Keratinocyte (primary cell): ENCODE data around the gene SLC31A2. TPM values are rescaled to one million over a fixed set of nuclear protein-coding genes. Genes with fewer than 3 reads are reported as not detected.
"Not testable (repeated sequence)": the region's sequence is repeated elsewhere in the genome, so short reads cannot be mapped to it uniquely, and the experiment has no call there.

Experiments used
- DNase-seq: peaks from one replicate; pipeline ENCODE4 v3.0.0-alpha.2; 2011; ENCODE audit warnings: low read depth, missing footprints, low spot score
- FAIRE-seq: peaks from 2 replicates; lab custom pipeline; 2011; peaks lifted over from hg19 to GRCh38; lab: Jason Lieb, UNC
- H2AFZ ChIP-seq: 2 replicates; pipeline ENCODE4 v1.6.0; 2012; ENCODE audit warnings: low read length, control low read depth, inconsistent platforms; ENCODE audit not compliant: control insufficient read depth
- H3K27ac ChIP-seq: 2 replicates; pipeline ENCODE4 v1.5.1; 2011; ENCODE audit warnings: low read length; ENCODE audit not compliant: control insufficient read depth, insufficient read depth
- H3K27me3 ChIP-seq: 3 replicates; pipeline ENCODE4 v1.6.0; 2011; ENCODE audit warnings: low read length; ENCODE audit not compliant: control insufficient read depth, insufficient read depth; ENCODE audit errors: extremely low read depth
- H3K36me3 ChIP-seq, 2 experiments: 2 replicates in 1 of 2; 3 replicates in 1 of 2; pipeline ENCODE4 v1.5.1; 2011; ENCODE audit warnings: low read length in 2 of 2, mild to moderate bottlenecking in 1 of 2; ENCODE audit not compliant: control insufficient read depth in 2 of 2, insufficient read depth in 2 of 2; ENCODE audit errors: extremely low read depth in 1 of 2
- H3K4me1 ChIP-seq: 3 replicates; pipeline ENCODE4 v1.5.1; 2011; ENCODE audit warnings: low read length; ENCODE audit not compliant: control insufficient read depth, insufficient read depth; ENCODE audit errors: extremely low read depth
- H3K4me2 ChIP-seq: 3 replicates; pipeline ENCODE4 v1.6.0; 2011; ENCODE audit warnings: low read depth, low read length; ENCODE audit not compliant: control insufficient read depth, insufficient read depth; ENCODE audit errors: extremely low read depth
- H3K4me3 ChIP-seq, 3 experiments: fragments of 200-600 bp in 1 of 3; sonication (generic) in 1 of 3; 2 replicates in 2 of 3; 3 replicates in 1 of 3; pipeline ENCODE4 v1.5.1; 2011 to 2016; ENCODE audit warnings: low read length in 3 of 3, mild to moderate bottlenecking in 3 of 3, control low read depth in 2 of 3, inconsistent platforms in 1 of 3, low read depth in 1 of 3, mixed read lengths in 1 of 3, mixed run types in 1 of 3, moderate library complexity in 1 of 3; ENCODE audit not compliant: control insufficient read depth in 2 of 3, insufficient read depth in 2 of 3; ENCODE audit errors: extremely low read depth in 1 of 3
- H3K79me2 ChIP-seq: 2 replicates; pipeline ENCODE4 v1.6.0; 2012; ENCODE audit warnings: low read length; ENCODE audit not compliant: control insufficient read depth, insufficient read depth
- H3K9ac ChIP-seq: 3 replicates; pipeline ENCODE4 v1.6.0; 2011; ENCODE audit warnings: low read length; ENCODE audit not compliant: control insufficient read depth, insufficient read depth; ENCODE audit errors: extremely low read depth
- H3K9me1 ChIP-seq: 3 replicates; pipeline ENCODE4 v1.6.0; 2011; ENCODE audit warnings: low read length; ENCODE audit not compliant: control insufficient read depth, insufficient read depth; ENCODE audit errors: extremely low read depth
- H3K9me3 ChIP-seq: 2 replicates; pipeline ENCODE4 v1.5.1; 2012; ENCODE audit warnings: low read depth, low read length; ENCODE audit not compliant: control insufficient read depth
- H4K20me1 ChIP-seq: 3 replicates; pipeline ENCODE4 v1.6.0; 2011; ENCODE audit warnings: low read length; ENCODE audit not compliant: control insufficient read depth, insufficient read depth; ENCODE audit errors: extremely low read depth
- CTCF ChIP-seq, 3 experiments: IDR thresholded peaks in 1 of 3; conservative IDR thresholded peaks in 1 of 3; optimal IDR thresholded peaks in 1 of 3; 2 replicates in 2 of 3; 3 replicates in 1 of 3; pipeline versions ENCODE3 to v1.5.1; 2011; ENCODE audit warnings: low read length in 3 of 3, mild to moderate bottlenecking in 3 of 3, moderate library complexity in 2 of 3, control low read depth in 1 of 3, inconsistent platforms in 1 of 3; ENCODE audit not compliant: insufficient read depth in 2 of 3; ENCODE audit errors: extremely low read depth in 1 of 3
- EZH2 ChIP-seq: IDR thresholded peaks from one replicate; pipeline ENCODE4 v1.6.1; 2012; ENCODE audit warnings: inconsistent platforms, mild to moderate bottlenecking, low read length, moderate library complexity
- dilution Hi-C: fragments of 300-500 bp; cut with MboI; formaldehyde crosslinking; loops from one replicate; pipeline ENCODE4 v1.7.0; 2020; ENCODE audit warnings: low sequenced_read_pairs; ENCODE audit not compliant: extremely low pct_ligation_motif_present
- polyA minus RNA-seq, 3 experiments: library from RNA; depleted of rRNA, polyadenylated mRNA; stranded (reverse); fragments of >200 nt; gene quantifications; 1 replicate in 1 of 3; 2 replicates in 1 of 3; 3 replicates in 1 of 3; pipeline ENCODE4 v1.2.3, GENCODE V29; 2011
- polyA plus RNA-seq, 5 experiments: library from polyadenylated mRNA; depleted of rRNA in 3 of 5; stranded (reverse) in 3 of 5; stranded (forward) in 1 of 5; unstranded in 1 of 5; fragments of >200 nt; gene quantifications; 1 replicate in 1 of 5; 2 replicates in 3 of 5; 3 replicates in 1 of 5; pipeline versions ENCODE4 v1.2.1 to v1.2.3, GENCODE V29; 2011 to 2012; ENCODE audit warnings: missing spikeins in 2 of 5, low read depth in 1 of 5, low replicate concordance in 1 of 5

SLC31A2 gene
- 111 to 164 TPM (median 122 TPM) in 3 replicates for polyA plus RNA-seq
- polyA plus RNA-seq (2011; ENCODE audit: low read depth) = 30.9 TPM
- 102 and 132 TPM in 2 replicates for polyA plus RNA-seq (2011; cell fraction: cytosol; rRNA removed)
- 155 and 167 TPM in 2 replicates for polyA plus RNA-seq (2011; cell fraction: nucleus; rRNA removed)
- polyA plus RNA-seq (2012; ENCODE audit: low replicate concordance) = 66.6 and 127 TPM in 2 replicates
- polyA minus RNA-seq = 110 to 190 TPM (median 116 TPM) in 3 replicates
- polyA minus RNA-seq (2011; cell fraction: cytosol; rRNA and poly(A)+ RNA removed) = 77.7 TPM
- 64.6 and 84.0 TPM in 2 replicates for polyA minus RNA-seq (2011; cell fraction: nucleus; rRNA and poly(A)+ RNA removed)

- peaks cover 36% of the 10 kb centered on the region for H3K4me1 ChIP-seq
- peak within 1 kb of the TSS; percentile 84 for H2AFZ ChIP-seq
- peak within 1 kb of the TSS; percentile 91 to 96 (median 94) for H3K4me3 ChIP-seq
- TF ChIP-seq EZH2 (no peak), CTCF (optimal IDR thresholded peaks at IDR 0.05 in 1 of 3, IDR thresholded peaks at IDR 0.05 in 1 of 3, conservative IDR thresholded peaks at IDR 0.05 in 1 of 3; ENCODE audit: extremely low read depth in 1 of 3, insufficient read depth in 2 of 3, low read length in 3 of 3) (peak; percentile 15 to 46 (median 28))
- FAIRE-seq = no peak
- dilution Hi-C loops = no loop called here
- H3K9ac ChIP-seq = peak within 1 kb of the TSS; percentile 90
- H4K20me1 ChIP-seq = no peaks in the 10 kb centered on the region
- peaks cover 34% of the 10 kb centered on the region for H3K79me2 ChIP-seq
- H3K27ac ChIP-seq = peak within 1 kb of the TSS; percentile 74
- H3K9me1 ChIP-seq = no peaks in the 10 kb centered on the region
- peak within 1 kb of the TSS; percentile 87 for H3K4me2 ChIP-seq
- no peaks in the 10 kb centered on the region for H3K9me3 ChIP-seq
- peaks cover 6 to 10% of the 10 kb centered on the region in 2 experiments for H3K36me3 ChIP-seq
- no peaks in the 10 kb centered on the region for H3K27me3 ChIP-seq
- no peak for DNase-seq
These were observed at the start of gene SLC31A2 for GRCh38 chr9:113150670-113151611. Gene SLC31A2, plus strand, starts transcription at chr9:113151007. Its CDS starts 68 bp downstream, at chr9:113151075.

GRCh38 chr9:113105345-113105744 is 45.5 kb upstream of the SLC31A2 start:
- H3K9me3 ChIP-seq, H4K20me1 ChIP-seq, H3K4me3 ChIP-seq, H3K79me2 ChIP-seq, dilution Hi-C loops, DNase-seq, H3K27me3 ChIP-seq, H3K27ac ChIP-seq, H3K9me1 ChIP-seq, H3K36me3 ChIP-seq, H2AFZ ChIP-seq, H3K4me1 ChIP-seq, H3K9ac ChIP-seq, H3K4me2 ChIP-seq: not testable (repeated sequence)
- peak; percentile 64 for FAIRE-seq
